ENCODE measurements around the gene TRMO.

Gene TRMO

GRCh38 chr9:97936998-97937397, 14.7 kb upstream of the TRMO start:
- DNase-seq, result no peak

- DNase-seq, result no peak
Observed at GRCh38 chr9:97935276-97935675, 13.0 kb upstream of the TRMO start.

GRCh38 chr9:97934321-97935115, 12.2 kb upstream of the TRMO start:
- no peak for DNase-seq

- DNase-seq, result no peak
Observed at GRCh38 chr9:97933297-97933998, 11.1 kb upstream of the TRMO start.

- DNase-seq, result no peak
Observed at GRCh38 chr9:97930972-97931371, 8.7 kb upstream of the TRMO start.

- DNase-seq, result no peak
Observed at GRCh38 chr9:97928986-97929604, 6.8 kb upstream of the TRMO start.

GRCh38 chr9:97925497-97926334, 3.4 kb upstream of the TRMO start:
- no peak for DNase-seq

GRCh38 chr9:97924386-97924785, 2.1 kb upstream of the TRMO start:
- no peak for DNase-seq

- DNase-seq, result no peak
Observed at GRCh38 chr9:97923529-97924108, 1.3 kb upstream of the TRMO start.

- no peak for DNase-seq
Observed at GRCh38 chr9:97919217-97919813, 3.0 kb downstream of the TRMO start.

- no peak for DNase-seq
Observed at GRCh38 chr9:97918611-97919010, 3.7 kb downstream of the TRMO start.

- no peak for DNase-seq
Observed at GRCh38 chr9:97911970-97912369, 10.3 kb downstream of the TRMO start.

GRCh38 chr9:97911528-97911927, 10.8 kb downstream of the TRMO start:
- no peak for DNase-seq

- DNase-seq, result no peak
Observed at GRCh38 chr9:97910357-97910756, 11.9 kb downstream of the TRMO start.

- DNase-seq, result no peak
Observed at GRCh38 chr9:97908705-97909104, 13.6 kb downstream of the TRMO start.

GRCh38 chr9:97907632-97908031, 14.7 kb downstream of the TRMO start:
- DNase-seq, result no peak

GRCh38 chr9:97907046-97907445, 15.3 kb downstream of the TRMO start:
- DNase-seq, result no peak

- DNase-seq, result peak; percentile 41
Observed at GRCh38 chr9:97906236-97906831, 16.0 kb downstream of the TRMO start.

- no peak for DNase-seq
Observed at GRCh38 chr9:97905228-97905627, 17.1 kb downstream of the TRMO start.

GRCh38 chr9:97904725-97905124, 17.6 kb downstream of the TRMO start:
- DNase-seq, result no peak

GRCh38 chr9:97903177-97903576, 19.1 kb downstream of the TRMO start:
- DNase-seq, result no peak

Data from activated gamma-delta T cell (primary cell).